ENCODE data around the gene OR2L2. TPM values are rescaled to one million over a fixed set of nuclear protein-coding genes. Genes with fewer than 3 reads are reported as not detected.

Gene OR2L2
- total and polyA plus RNA-seq, 4 experiments from 2014 or later: 0.17 TPM; not detected in 2

Other genes starting within 250 kb of the OR2L2 start
- gene OR14A16, start 206.0 kb upstream of the OR2L2 start, total RNA-seq: not detected
- gene OR14A16, start 206.0 kb upstream of the OR2L2 start, polyA plus RNA-seq: not detected
- not detected for gene OR11L1, start 188.2 kb upstream of the OR2L2 start, total RNA-seq
- gene OR11L1, start 188.2 kb upstream of the OR2L2 start, polyA plus RNA-seq: not detected
- gene TRIM58, start 172.9 kb upstream of the OR2L2 start, total RNA-seq: under 1 TPM in 1 of 2 experiments, not detected in 1; 0.23 TPM
- under 1 TPM; 0.24 to 0.52 TPM for gene TRIM58, start 172.9 kb upstream of the OR2L2 start, polyA plus RNA-seq
- not detected for gene OR2W3, start 134.5 kb upstream of the OR2L2 start, total RNA-seq
- gene OR2W3, start 134.5 kb upstream of the OR2L2 start, polyA plus RNA-seq: not detected
- not detected for gene OR2T8, start 109.8 kb upstream of the OR2L2 start, total RNA-seq
- not detected for gene OR2T8, start 109.8 kb upstream of the OR2L2 start, polyA plus RNA-seq
- not detected for gene OR2AJ1, start 105.2 kb upstream of the OR2L2 start, total RNA-seq
- not detected for gene OR2AJ1, start 105.2 kb upstream of the OR2L2 start, polyA plus RNA-seq
- gene OR2L8, start 81.2 kb upstream of the OR2L2 start, total RNA-seq: under 1 TPM; 0.69 to 0.73 TPM
- gene OR2L8, start 81.2 kb upstream of the OR2L2 start, polyA plus RNA-seq: not detected
- gene OR2AK2, start 64.8 kb upstream of the OR2L2 start, total RNA-seq: under 1 TPM in 1 of 2 experiments, not detected in 1; 0.35 TPM
- not detected for gene OR2AK2, start 64.8 kb upstream of the OR2L2 start, polyA plus RNA-seq
- gene OR2L5, start 16.4 kb upstream of the OR2L2 start, total RNA-seq: under 1 TPM; 0.23 to 0.25 TPM
- gene OR2L5, start 16.4 kb upstream of the OR2L2 start, polyA plus RNA-seq: not detected
- gene OR2L3, start 16.8 kb downstream of the OR2L2 start, total RNA-seq: under 1 TPM; 0.11 to 0.17 TPM
- gene OR2L3, start 16.8 kb downstream of the OR2L2 start, polyA plus RNA-seq: not detected
- under 1 TPM in 1 of 2 experiments, not detected in 1; 0.17 TPM for gene OR2L13, start 65.1 kb downstream of the OR2L2 start, total RNA-seq
- not detected for gene OR2L13, start 65.1 kb downstream of the OR2L2 start, polyA plus RNA-seq
- not detected for gene OR2M5, start 115.1 kb downstream of the OR2L2 start, total RNA-seq
- not detected for gene OR2M5, start 115.1 kb downstream of the OR2L2 start, polyA plus RNA-seq
- not detected for gene OR2M2, start 144.8 kb downstream of the OR2L2 start, total RNA-seq
- not detected for gene OR2M2, start 144.8 kb downstream of the OR2L2 start, polyA plus RNA-seq
- not detected for gene OR2M3, start 167.2 kb downstream of the OR2L2 start, total RNA-seq
- gene OR2M3, start 167.2 kb downstream of the OR2L2 start, polyA plus RNA-seq: not detected
- not detected for gene OR2M4, start 201.3 kb downstream of the OR2L2 start, total RNA-seq
- not detected for gene OR2M4, start 201.3 kb downstream of the OR2L2 start, polyA plus RNA-seq
- gene OR2T33, start 247.9 kb downstream of the OR2L2 start, total RNA-seq: not detected
- not detected for gene OR2T33, start 247.9 kb downstream of the OR2L2 start, polyA plus RNA-seq

Measured in CD4-positive, alpha-beta memory T cell (primary cell).